ENCODE results near the gene HTATSF1. TPM values are rescaled to one million over a fixed set of nuclear protein-coding genes. Genes with fewer than 3 reads are reported as not detected.

HTATSF1 gene
- polyA plus RNA-seq, 3 donors = 1.9 to 20.5 (median 14.2) TPM

DNA sequence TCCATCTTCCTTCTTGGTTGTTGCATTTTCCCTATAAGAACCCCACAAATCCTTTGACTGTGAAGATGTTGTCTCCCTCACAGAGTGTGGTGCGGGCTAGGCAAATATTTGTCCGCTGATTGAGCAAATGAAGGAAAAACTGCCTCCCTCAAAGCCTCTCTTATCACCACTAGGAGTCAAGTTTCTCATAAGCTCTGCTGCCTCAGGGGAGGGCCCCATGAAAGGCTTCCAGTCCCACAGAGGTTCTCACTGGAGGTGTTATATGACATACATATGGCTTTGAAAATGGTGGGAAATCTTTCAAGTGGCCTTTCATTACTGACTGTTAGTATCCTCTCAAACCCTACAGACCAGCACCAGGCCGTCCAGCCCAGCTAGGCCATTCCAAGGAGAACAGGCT lies 43.9 kb downstream of the HTATSF1 start:
- intact Hi-C loops (cut with micrococcal nuclease) = no loop called here
- H3K4me3 Mint-ChIP-seq = no peak overlapping the region
- no peaks in the 10 kb centered on the region for H3K4me1 Mint-ChIP-seq
- Histone ChIP-seq H2AFZ (ENCODE audit: insufficient read depth, low read depth, low read length, poor library complexity, severe bottlenecking) (no peak overlapping the region), H3K27me3 (ENCODE audit: control insufficient read depth in 2 of 2, insufficient read depth in 2 of 2, low read length in 2 of 2) (peaks cover 0 to 3% of the 10 kb centered on the region in 2 donors), H4K20me1 (ENCODE audit: insufficient read depth, low read length) (no peaks in the 10 kb centered on the region), H3K4me1 (ENCODE audit: control insufficient read depth in 1 of 2, insufficient read depth in 2 of 2, low read length in 2 of 2) (no peaks in the 10 kb centered on the region), H3K79me2 (ENCODE audit: insufficient read depth, low read length) (no peaks in the 10 kb centered on the region), H3K9ac (ENCODE audit: insufficient read depth, low read length, poor library complexity, severe bottlenecking) (no peak overlapping the region), H3K27ac (ENCODE audit: low read depth in 1 of 2, low read length in 2 of 2) (no peak overlapping the region), H3K9me3 (replicated peaks in 1 of 2; ENCODE audit: control insufficient read depth in 1 of 2, insufficient read depth in 1 of 2, low read length in 2 of 2) (no peaks in the 10 kb centered on the region), H3K4me3 (replicated peaks in 1 of 3; ENCODE audit: low read depth in 2 of 3, low read length in 3 of 3) (no peak overlapping the region), H3K4me2 (replicated peaks; ENCODE audit: extremely low read depth, low read length, poor library complexity, severe bottlenecking) (no peak overlapping the region), H3K36me3 (replicated peaks in 1 of 2; ENCODE audit: control insufficient read depth in 1 of 2, insufficient read depth in 2 of 2, low read length in 2 of 2) (no peaks in the 10 kb centered on the region)
- no peak for DNase-seq
- no CpG with 5 or more reads among the region's 3 CpGs for WGBS (ENCODE audit: insufficient coverage)
- no peaks in the 10 kb centered on the region for H3K36me3 Mint-ChIP-seq
- H3K9me3 Mint-ChIP-seq = no peaks in the 10 kb centered on the region
- H3K27me3 Mint-ChIP-seq (ENCODE audit: low read depth in 3 of 3) = peaks cover 0 to 4% (median 2%) of the 10 kb centered on the region in 3 donors
- no peak for TF ChIP-seq CTCF (IDR thresholded peaks at IDR 0.05)
- H3K27ac Mint-ChIP-seq = no peak overlapping the region

GRCh38 chrX:136542281-136542680 lies 44.9 kb downstream of the HTATSF1 start:
- intact Hi-C loops (cut with micrococcal nuclease) = no loop called here
- Histone ChIP-seq H3K9me3 (replicated peaks in 1 of 2; ENCODE audit: control insufficient read depth in 1 of 2, insufficient read depth in 1 of 2, low read length in 2 of 2) (no peaks in the 10 kb centered on the region), H3K4me1 (ENCODE audit: control insufficient read depth in 1 of 2, insufficient read depth in 2 of 2, low read length in 2 of 2) (no peaks in the 10 kb centered on the region), H3K27ac (ENCODE audit: low read depth in 1 of 2, low read length in 2 of 2) (no peak overlapping the region), H3K36me3 (replicated peaks in 1 of 2; ENCODE audit: control insufficient read depth in 1 of 2, insufficient read depth in 2 of 2, low read length in 2 of 2) (no peaks in the 10 kb centered on the region), H3K9ac (ENCODE audit: insufficient read depth, low read length, poor library complexity, severe bottlenecking) (no peak overlapping the region), H3K4me2 (replicated peaks; ENCODE audit: extremely low read depth, low read length, poor library complexity, severe bottlenecking) (no peak overlapping the region), H2AFZ (ENCODE audit: insufficient read depth, low read depth, low read length, poor library complexity, severe bottlenecking) (no peak overlapping the region), H3K4me3 (replicated peaks in 1 of 3; ENCODE audit: low read depth in 2 of 3, low read length in 3 of 3) (no peak overlapping the region), H4K20me1 (ENCODE audit: insufficient read depth, low read length) (no peaks in the 10 kb centered on the region), H3K79me2 (ENCODE audit: insufficient read depth, low read length) (no peaks in the 10 kb centered on the region), H3K27me3 (ENCODE audit: control insufficient read depth in 2 of 2, insufficient read depth in 2 of 2, low read length in 2 of 2) (peaks cover 0 to 3% of the 10 kb centered on the region in 2 donors)
- Mint-ChIP-seq H3K36me3 (no peaks in the 10 kb centered on the region), H3K9me3 (no peaks in the 10 kb centered on the region), H3K27me3 (ENCODE audit: low read depth in 3 of 3) (peaks cover 0 to 4% (median 2%) of the 10 kb centered on the region in 3 donors), H3K4me3 (no peak overlapping the region), H3K27ac (no peak overlapping the region), H3K4me1 (no peaks in the 10 kb centered on the region)
- no peak for DNase-seq
- WGBS (ENCODE audit: insufficient coverage) = no CpG with 5 or more reads among the region's 7 CpGs
- TF ChIP-seq CTCF (IDR thresholded peaks at IDR 0.05) = no peak

All from CD14-positive monocyte (primary cell).